ENCODE measurements around the gene SHOC2. TPM values are rescaled to one million over a fixed set of nuclear protein-coding genes. Genes with fewer than 3 reads are reported as not detected.

Gene SHOC2
- total and polyA plus RNA-seq, 2 of the 13 experiments (the other 11 are each of a cell fraction or from before 2014, with no cell fraction given), result 8.6 to 25.5 TPM

GRCh38 chr10:110872145-110872983, 47.0 kb upstream of the SHOC2 start (continued):
- TF ChIP-seq HBP1 (CRISPR knock-in tag; IDR thresholded peaks at IDR 0.05; ENCODE audit: low read depth) (no peak), IKZF4 (CRISPR knock-in tag; IDR thresholded peaks at IDR 0.05; ENCODE audit: borderline replicate concordance, low read depth, not compliant biosample characterization) (no peak), ZNF598 (CRISPR knock-in tag; IDR thresholded peaks at IDR 0.05; ENCODE audit: borderline replicate concordance) (peak; percentile 41; the same call in 1 of the 2 replicates), NFYC (CRISPR knock-in tag; IDR thresholded peaks at IDR 0.05) (no peak), ZFP41 (CRISPR knock-in tag; IDR thresholded peaks at IDR 0.05; ENCODE audit: borderline replicate concordance) (no peak; the same call in 1 of the 2 replicates), BORCS8-MEF2B (CRISPR knock-in tag; IDR thresholded peaks at IDR 0.05) (peak; percentile 55; the same call in 1 of the 2 replicates), KMT2B (CRISPR knock-in tag; IDR thresholded peaks at IDR 0.05) (no peak; the same call in 1 of the 2 replicates), JDP2 (CRISPR knock-in tag; IDR thresholded peaks at IDR 0.05; ENCODE audit: borderline replicate concordance) (no peak), NR0B2 (CRISPR knock-in tag; IDR thresholded peaks at IDR 0.05) (peak; percentile 25; the same call in 1 of the 2 replicates), ZFP62 (CRISPR knock-in tag; IDR thresholded peaks at IDR 0.05) (no peak), ZNF101 (CRISPR knock-in tag; IDR thresholded peaks at IDR 0.05; ENCODE audit: borderline replicate concordance, low read depth) (no peak), TFDP1 (CRISPR knock-in tag; IDR thresholded peaks at IDR 0.05; ENCODE audit: borderline replicate concordance) (peak; percentile 78; the same call in 1 of the 2 replicates), JARID2 (CRISPR knock-in tag; IDR thresholded peaks at IDR 0.05; ENCODE audit: insufficient replicate concordance) (no peak), MIER2 (CRISPR knock-in tag; IDR thresholded peaks at IDR 0.05) (no peak)
- TF ChIP-seq, protein P1, sequence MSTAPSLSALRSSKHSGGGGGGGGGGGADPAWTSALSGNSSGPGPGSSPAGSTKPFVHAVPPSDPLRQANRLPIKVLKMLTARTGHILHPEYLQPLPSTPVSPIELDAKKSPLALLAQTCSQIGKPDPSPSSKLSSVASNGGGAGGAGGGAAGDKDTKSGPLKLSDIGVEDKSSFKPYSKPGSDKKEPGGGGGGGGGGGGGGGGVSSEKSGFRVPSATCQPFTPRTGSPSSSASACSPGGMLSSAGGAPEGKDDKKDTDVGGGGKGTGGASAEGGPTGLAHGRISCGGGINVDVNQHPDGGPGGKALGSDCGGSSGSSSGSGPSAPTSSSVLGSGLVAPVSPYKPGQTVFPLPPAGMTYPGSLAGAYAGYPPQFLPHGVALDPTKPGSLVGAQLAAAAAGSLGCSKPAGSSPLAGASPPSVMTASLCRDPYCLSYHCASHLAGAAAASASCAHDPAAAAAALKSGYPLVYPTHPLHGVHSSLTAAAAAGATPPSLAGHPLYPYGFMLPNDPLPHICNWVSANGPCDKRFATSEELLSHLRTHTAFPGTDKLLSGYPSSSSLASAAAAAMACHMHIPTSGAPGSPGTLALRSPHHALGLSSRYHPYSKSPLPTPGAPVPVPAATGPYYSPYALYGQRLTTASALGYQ (CRISPR knock-in tag; IDR thresholded peaks at IDR 0.05), result peak; percentile 69; the same call in 1 of the 2 replicates
- TF ChIP-seq, protein P2, sequence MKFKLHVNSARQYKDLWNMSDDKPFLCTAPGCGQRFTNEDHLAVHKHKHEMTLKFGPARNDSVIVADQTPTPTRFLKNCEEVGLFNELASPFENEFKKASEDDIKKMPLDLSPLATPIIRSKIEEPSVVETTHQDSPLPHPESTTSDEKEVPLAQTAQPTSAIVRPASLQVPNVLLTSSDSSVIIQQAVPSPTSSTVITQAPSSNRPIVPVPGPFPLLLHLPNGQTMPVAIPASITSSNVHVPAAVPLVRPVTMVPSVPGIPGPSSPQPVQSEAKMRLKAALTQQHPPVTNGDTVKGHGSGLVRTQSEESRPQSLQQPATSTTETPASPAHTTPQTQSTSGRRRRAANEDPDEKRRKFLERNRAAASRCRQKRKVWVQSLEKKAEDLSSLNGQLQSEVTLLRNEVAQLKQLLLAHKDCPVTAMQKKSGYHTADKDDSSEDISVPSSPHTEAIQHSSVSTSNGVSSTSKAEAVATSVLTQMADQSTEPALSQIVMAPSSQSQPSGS (CRISPR knock-in tag; IDR thresholded peaks at IDR 0.05), result no peak
